Endothelial cell of umbilical vein (primary cell): ENCODE data around the gene TDRD7. TPM values are rescaled to one million over a fixed set of nuclear protein-coding genes. Genes with fewer than 3 reads are reported as not detected.

Experiments used
- BruUV-seq: library from RNA; stranded (reverse); fragments of 400-500 nt; replicated peaks from 2 replicates; lab custom pipeline; 2021; lab: Mats Ljungman, UMichigan
- CTCF ChIA-PET: fragments of 300-600, 350-600 bp; sonication (Branson Sonifier 250); formaldehyde crosslinking; loops from one replicate; lab custom pipeline; 2021; ENCODE audit warnings: antibody characterized with exemption, inconsistent platforms; lab: Charles Lee
- POLR2A ChIA-PET: fragments of 300-600, 350-600 bp; sonication (Branson Sonifier 250); formaldehyde crosslinking; loops from one replicate; lab custom pipeline; 2021; ENCODE audit warnings: antibody characterized with exemption, inconsistent platforms; lab: Charles Lee
- DNase-seq: peaks from one replicate; pipeline ENCODE4 v3.0.0-alpha.2; 2011; ENCODE audit warnings: low read depth, low spot score
- FAIRE-seq: peaks from 2 replicates; lab custom pipeline; 2011; peaks lifted over from hg19 to GRCh38; lab: Jason Lieb, UNC
- H2AFZ ChIP-seq: 2 replicates; pipeline ENCODE4 v1.6.0; 2012; ENCODE audit warnings: low read depth, low read length, control low read depth, inconsistent platforms
- H3K27ac ChIP-seq: 2 replicates; pipeline ENCODE4 v1.5.1; 2011; ENCODE audit warnings: low read depth, mild to moderate bottlenecking, control low read depth, low read length, moderate library complexity; ENCODE audit not compliant: insufficient read depth
- H3K27me3 ChIP-seq, 2 experiments: 2 replicates each; pipeline versions ENCODE4 v1.6.0 to v1.6.1; 2011; ENCODE audit warnings: low read length in 2 of 2, mixed read lengths in 1 of 2; ENCODE audit not compliant: control insufficient read depth in 2 of 2, insufficient read depth in 2 of 2
- H3K36me3 ChIP-seq, 2 experiments: 2 replicates in 1 of 2; 3 replicates in 1 of 2; pipeline ENCODE4 v1.5.1; 2011; ENCODE audit warnings: low read length in 2 of 2, mild to moderate bottlenecking in 1 of 2, moderate library complexity in 1 of 2; ENCODE audit not compliant: control insufficient read depth in 2 of 2, insufficient read depth in 2 of 2; ENCODE audit errors: extremely low read depth in 1 of 2
- H3K4me1 ChIP-seq: 3 replicates; pipeline ENCODE4 v1.5.1; 2011; ENCODE audit warnings: mild to moderate bottlenecking, low read length; ENCODE audit not compliant: control insufficient read depth, insufficient read depth; ENCODE audit errors: extremely low read depth
- H3K4me2 ChIP-seq: 2 replicates; pipeline ENCODE4 v1.6.1; 2011; ENCODE audit warnings: low read length, control low read depth, mixed read lengths; ENCODE audit not compliant: insufficient read depth
- H3K4me3 ChIP-seq, 3 experiments: fragments of 200-600 bp in 1 of 3; sonication (generic), shearing (Covaris generic) in 1 of 3; replicated peaks in 1 of 3; 2 replicates each; pipeline ENCODE4 v1.5.1; 2011 to 2016; ENCODE audit warnings: control low read depth in 3 of 3, low read length in 3 of 3, mild to moderate bottlenecking in 2 of 3, inconsistent platforms in 1 of 3, low read depth in 1 of 3, moderate library complexity in 1 of 3; ENCODE audit not compliant: insufficient read depth in 1 of 3
- H3K79me2 ChIP-seq: 2 replicates; pipeline ENCODE4 v1.6.0; 2012; ENCODE audit warnings: low read length, inconsistent platforms; ENCODE audit not compliant: control insufficient read depth, insufficient read depth
- H3K9ac ChIP-seq: replicated peaks from 2 replicates; pipeline ENCODE3; 2011; ENCODE audit warnings: low read length, control low read depth; ENCODE audit not compliant: insufficient read depth; ENCODE audit errors: extremely low read depth
- H3K9me1 ChIP-seq: replicated peaks from 3 replicates; pipeline ENCODE4 v1.6.0; 2011; ENCODE audit warnings: mild to moderate bottlenecking, low read length; ENCODE audit not compliant: control insufficient read depth, insufficient read depth; ENCODE audit errors: extremely low read depth
- H3K9me3 ChIP-seq: replicated peaks from 2 replicates; pipeline ENCODE4 v1.5.1; 2012; ENCODE audit warnings: low read length, inconsistent platforms; ENCODE audit not compliant: control insufficient read depth, insufficient read depth
- H4K20me1 ChIP-seq: replicated peaks from 2 replicates; pipeline ENCODE3; 2011; ENCODE audit warnings: mild to moderate bottlenecking, low read length; ENCODE audit not compliant: control insufficient read depth, insufficient read depth; ENCODE audit errors: extremely low read depth
- EZH2 ChIP-seq: IDR thresholded peaks from 2 replicates; pipeline ENCODE4 v1.6.1; 2012; ENCODE audit warnings: borderline replicate concordance, low read depth, mild to moderate bottlenecking, moderate library complexity, low read length, inconsistent platforms; ENCODE audit not compliant: severe bottlenecking
- GATA2 ChIP-seq: IDR thresholded peaks from 2 replicates; pipeline ENCODE4 v1.7.0; 2011; ENCODE audit warnings: low read depth, mild to moderate bottlenecking, moderate library complexity, mixed read lengths, low read length; ENCODE audit not compliant: insufficient read length, insufficient read depth
- JUN ChIP-seq: IDR thresholded peaks from 2 replicates; pipeline ENCODE4 v1.6.1; 2011; ENCODE audit warnings: borderline replicate concordance, low read depth; ENCODE audit not compliant: insufficient read length, insufficient read depth
- MYC ChIP-seq: IDR thresholded peaks from one replicate; pipeline ENCODE4 v1.6.1; 2011; ENCODE audit warnings: mild to moderate bottlenecking, low read depth, low read length
- POLR2A ChIP-seq: IDR thresholded peaks from 2 replicates; pipeline ENCODE4 v1.6.1; 2012; ENCODE audit warnings: low read depth, mild to moderate bottlenecking, control low read depth, low read length
- dilution Hi-C: fragments of 300-500 bp; cut with MboI; formaldehyde crosslinking; loops from one replicate; pipeline ENCODE4 v1.15.0; 2019; ENCODE audit warnings: low sequenced_read_pairs; ENCODE audit not compliant: extremely low pct_ligation_motif_present
- intact Hi-C: fragments of 100-400 bp; cut with micrococcal nuclease; formaldehyde crosslinking; loops from one replicate; pipeline ENCODE4 v1.10.0; 2022
- polyA plus RNA-seq, 4 experiments: library from polyadenylated mRNA; depleted of rRNA in 3 of 4; stranded (reverse) in 3 of 4; unstranded in 1 of 4; fragments of >200 nt; gene quantifications; 2 replicates each; pipeline versions ENCODE4 v1.2.1 to v1.2.3, GENCODE V29; 2011 to 2012; ENCODE audit warnings: missing spikeins in 1 of 4
- total RNA-seq: library from RNA; stranded (reverse); gene quantifications from 2 replicates; pipeline ENCODE4 v1.2.3, GENCODE V29; 2021
- TF ChIP-seq, protein P1 (sequence below): IDR thresholded peaks from 2 replicates; pipeline ENCODE4 v1.6.1; 2011; ENCODE audit not compliant: insufficient read depth, insufficient read length

Gene TDRD7
- total and polyA plus RNA-seq, 2 donors (not counting 3 experiments of a cell fraction or from before 2014, with no cell fraction given) = 4.9 to 11.5 TPM

DNA sequence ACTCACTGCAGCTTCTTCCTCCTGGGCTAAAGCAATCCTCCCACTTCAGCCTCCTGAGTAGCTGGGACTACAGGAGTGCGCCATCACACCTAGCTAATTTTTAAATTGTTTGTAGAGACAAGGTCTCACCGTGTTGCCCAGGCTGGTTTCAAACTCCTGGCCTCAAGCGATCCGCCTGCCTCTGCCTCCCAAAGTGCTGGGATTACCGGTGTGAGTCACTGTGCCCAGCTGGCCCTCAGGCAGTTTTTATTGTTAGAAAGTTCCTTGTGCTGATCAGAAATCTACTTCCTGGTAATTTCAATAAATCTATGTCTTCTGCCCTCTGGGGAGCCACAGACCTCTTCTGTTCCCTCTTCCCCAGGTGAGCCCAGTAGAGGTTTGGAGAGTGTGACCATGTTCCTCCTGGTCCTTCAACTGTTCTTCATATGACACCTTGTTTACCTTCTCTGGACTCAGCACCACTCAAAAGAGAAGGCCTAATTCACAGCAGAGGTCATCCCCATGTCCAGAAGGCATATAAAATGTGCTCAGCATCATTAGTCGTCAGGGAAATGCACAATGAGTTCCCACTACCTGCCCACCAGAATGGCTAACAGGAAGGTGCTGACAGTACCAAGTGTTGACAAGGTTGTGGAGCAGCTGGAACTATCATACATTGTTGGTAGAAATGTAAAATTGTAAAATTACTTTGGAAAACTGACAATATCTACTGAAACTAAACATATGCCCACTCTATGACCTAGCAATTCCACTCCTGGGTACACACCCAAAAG, 99.9 kb downstream of the TDRD7 start:
- ChIA-PET CTCF (interaction anchor here (1.1 to 4.0 kb wide), 5 partner anchors 10 to 103 kb away, joined by 3 to 28 read pairs (median 4); partner anchors contain the start of gene TMOD1), POLR2A (interaction anchor here (0.7 kb wide), 1 partner anchor 80 kb away, joined by 3 read pairs; no protein-coding TSS in a partner anchor)
- Histone ChIP-seq H3K4me2 (no peak overlapping the region), H3K36me3 (no peaks in the 10 kb centered on the region), H3K9me3 (no peaks in the 10 kb centered on the region), H3K4me3 (no peak overlapping the region), H3K27me3 (peaks cover 4 to 5% of the 10 kb centered on the region in 2 experiments), H2AFZ (no peak overlapping the region), H3K9me1 (no peaks in the 10 kb centered on the region), H4K20me1 (no peaks in the 10 kb centered on the region), H3K27ac (peak overlapping the region; percentile 49), H3K79me2 (no peaks in the 10 kb centered on the region), H3K9ac (no peak overlapping the region), H3K4me1 (peaks cover 13% of the 10 kb centered on the region)
- FAIRE-seq (peak; percentile 74), DNase-seq (peak; percentile 31)
- TF ChIP-seq EZH2 = no peak
- TF ChIP-seq, protein P1, sequence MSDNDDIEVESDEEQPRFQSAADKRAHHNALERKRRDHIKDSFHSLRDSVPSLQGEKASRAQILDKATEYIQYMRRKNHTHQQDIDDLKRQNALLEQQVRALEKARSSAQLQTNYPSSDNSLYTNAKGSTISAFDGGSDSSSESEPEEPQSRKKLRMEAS = no peak
- TF ChIP-seq MYC = no peak
- no peak for TF ChIP-seq POLR2A
- no peak for TF ChIP-seq GATA2
- no peak for TF ChIP-seq JUN
- BruUV-seq = no TSS peak
- intact Hi-C loops (loop anchor here (2.0 kb wide), 1 partner anchor 87 kb away; no protein-coding TSS in a partner anchor), dilution Hi-C loops (no loop called here)
